K562 (cell line): ENCODE data around the gene GAB2. TPM values are rescaled to one million over a fixed set of nuclear protein-coding genes. Genes with fewer than 3 reads are reported as not detected.

Source experiments
- CTCFL ChIP-seq: IDR thresholded peaks from 2 replicates; pipeline ENCODE4 v1.6.1; 2011; ENCODE audit warnings: borderline replicate concordance, low read depth, mild to moderate bottlenecking, moderate library complexity, low read length; ENCODE audit not compliant: insufficient read depth, poor library complexity, severe bottlenecking
- FOXJ2 ChIP-seq: fragments of 200-800 bp; sonication (Bioruptor generic); IDR thresholded peaks from 2 replicates; pipeline ENCODE4 v1.6.1; 2016; ENCODE audit warnings: missing genetic modification characterization, missing compliant biosample characterization
- IRF9 ChIP-seq: fragments of 450-650 bp; IDR thresholded peaks from 2 replicates; pipeline ENCODE4 v1.6.1; 2016; ENCODE audit warnings: missing biosample characterization, missing genetic modification characterization
- MTF1 ChIP-seq: fragments of 250-450 bp; sonication (Bioruptor Pico); IDR thresholded peaks from 2 replicates; pipeline ENCODE4 v1.9.0; 2021; ENCODE audit warnings: moderate library complexity, mild to moderate bottlenecking, inconsistent platforms, borderline replicate concordance
- NCOA2 ChIP-seq, 2 experiments: fragments of 450-650 bp; IDR thresholded peaks; 2 replicates each; pipeline ENCODE4 v1.6.1; 2018; ENCODE audit warnings: mild to moderate bottlenecking in 2 of 2, moderate library complexity in 1 of 2; ENCODE audit not compliant: partially characterized antibody in 2 of 2
- PHF8 ChIP-seq: fragments of 200-600 bp; sonication (generic); IDR thresholded peaks from 2 replicates; pipeline ENCODE4 v1.6.1; 2012; ENCODE audit warnings: mixed run types, mild to moderate bottlenecking, inconsistent platforms, low read length, moderate library complexity, borderline replicate concordance
- PRMT5 ChIP-seq: sonication (generic); formaldehyde crosslinking; IDR thresholded peaks from 2 replicates; pipeline ENCODE4 v1.5.0; 2020; ENCODE audit warnings: missing genetic modification reagents
- PTBP1 ChIP-seq: fragments of 200-400 bp; formaldehyde crosslinking; IDR thresholded peaks from 2 replicates; pipeline ENCODE4 v1.6.1; 2017; ENCODE audit warnings: low read depth, low read length
- RBFOX2 ChIP-seq: fragments of 200-400 bp; formaldehyde crosslinking; IDR thresholded peaks from 2 replicates; pipeline ENCODE4 v1.6.1; 2017; ENCODE audit warnings: low read depth, mild to moderate bottlenecking, low read length, moderate library complexity
- SLC30A9 ChIP-seq: fragments of 250-450 bp; sonication (Bioruptor Pico); IDR thresholded peaks from 2 replicates; pipeline ENCODE4 v1.8.0; 2022; ENCODE audit warnings: mild to moderate bottlenecking, moderate library complexity
- SMAD1 ChIP-seq: fragments of 150-350 bp; IDR thresholded peaks from 2 replicates; pipeline ENCODE4 v1.6.1; 2014; ENCODE audit warnings: low read length, low read depth; ENCODE audit not compliant: partially characterized antibody
- SREBF1 ChIP-seq: fragments of 150-350 bp; IDR thresholded peaks from 2 replicates; pipeline ENCODE4 v1.6.1; 2014; ENCODE audit warnings: antibody characterized with exemption, low read depth, low read length, borderline replicate concordance
- SUPT5H ChIP-seq: fragments of 450-650 bp; IDR thresholded peaks from 2 replicates; pipeline ENCODE4 v1.6.1; 2016
- TCF3 ChIP-seq: sonication (generic); formaldehyde crosslinking; IDR thresholded peaks from 2 replicates; pipeline ENCODE4 v1.4.0; 2020; ENCODE audit warnings: mild to moderate bottlenecking, missing genetic modification reagents
- ZNF318 ChIP-seq, 2 experiments: fragments of 450-650 bp; IDR thresholded peaks; 2 replicates each; pipeline ENCODE4 v1.6.1; 2016; ENCODE audit warnings: mild to moderate bottlenecking in 2 of 2, borderline replicate concordance in 1 of 2, low read depth in 1 of 2, moderate library complexity in 1 of 2
- ZNF79 ChIP-seq: fragments of 250-450 bp; sonication (Bioruptor Pico); IDR thresholded peaks from 2 replicates; pipeline ENCODE4 v1.4.0; 2020; ENCODE audit warnings: low read depth, mild to moderate bottlenecking, moderate library complexity
- polyA plus RNA-seq, 8 experiments: library from polyadenylated mRNA; depleted of rRNA in 4 of 8; stranded (reverse) in 5 of 8; unstranded in 3 of 8; fragments of >200 nt; fragmentation: Nextera tagmentation in 2 of 8; fragmentation: Illumina TruSeq in 1 of 8; extraction: Ambion mirVana in 2 of 8; extraction: Trizol in 1 of 8; gene quantifications; 2 replicates each; pipeline versions ENCODE4 v1.2.1 to v1.2.3, GENCODE V29; 2011 to 2014; ENCODE audit warnings: inconsistent platforms in 1 of 8, missing spikeins in 1 of 8
- total RNA-seq, 7 experiments: library from RNA; depleted of rRNA in 6 of 7; stranded (reverse); fragments of >200 nt in 6 of 7; fragmentation: Illumina TruSeq in 2 of 7; extraction: Trizol in 2 of 7; gene quantifications; 2 replicates each; pipeline versions ENCODE4 v1.2.1 to v1.2.3, GENCODE V29; 2011 to 2021; ENCODE audit warnings: low replicate concordance in 1 of 7

Gene GAB2
- total and polyA plus RNA-seq, 9 of the 15 experiments (the other 6 are each of a cell fraction or from before 2014, with no cell fraction given) = 2.3 to 35.2 (median 16.1) TPM

- TF ChIP-seq IRF9 (no peak), PTBP1 (no peak), TCF3 (CRISPR knock-in tag) (peak; percentile 19; the same call in 1 of the 2 replicates), PHF8 (no peak), PRMT5 (CRISPR knock-in tag) (no peak), ZNF79 (CRISPR knock-in tag) (no peak), SUPT5H (no peak), CTCFL (no peak), SLC30A9 (CRISPR knock-in tag) (no peak), SMAD1 (no peak), SREBF1 (no peak), FOXJ2 (tag) (no peak), NCOA2 (IDR thresholded peaks at IDR 0.05; ENCODE audit: partially characterized antibody in 2 of 2) (no peak), ZNF318 (IDR thresholded peaks at IDR 0.05; ENCODE audit: borderline replicate concordance in 1 of 2, low read depth in 1 of 2) (no peak), MTF1 (CRISPR knock-in tag) (no peak), RBFOX2 (0 out of 2 replicates have a peak, but pooled peaks have one; percentile 30)
Measured at GRCh38 chr11:78414321-78415051, 3.1 kb downstream of the GAB2 start (continued).
